ENCODE measurements around the gene MAP1LC3C.

- TF ChIP-seq CTCF (IDR thresholded peaks at IDR 0.05): no peak
- no peak for TF ChIP-seq POLR2AphosphoS5 (IDR thresholded peaks at IDR 0.05)
Measured at GRCh38 chr1:242006976-242007375, 8.1 kb upstream of the MAP1LC3C start.

All from gastroesophageal sphincter (tissue), 3 donors.